Spleen (tissue), 11 donors: ENCODE measurements around the gene PRPF40A. TPM values are rescaled to one million over a fixed set of nuclear protein-coding genes. Genes with fewer than 3 reads are reported as not detected.

Source experiments
- DNase-seq: peaks from one replicate; pipeline ENCODE4 v3.0.0-alpha.2; 2020
- H3K27ac ChIP-seq, 8 donors: fragments of 200-600 bp; sonication (generic) in 7 of 8; 1 replicate in 4 of 8; 2 replicates in 4 of 8; pipeline versions ENCODE4 v1.5.0 to v1.8.0; 2016 to 2021; ENCODE audit warnings: inconsistent platforms in 4 of 8, mild to moderate bottlenecking in 4 of 8, moderate library complexity in 1 of 8
- H3K27me3 ChIP-seq, 7 donors: fragments of 200-600 bp; sonication (generic) in 6 of 7; replicated peaks in 1 of 7; 1 replicate in 4 of 7; 2 replicates in 3 of 7; pipeline versions ENCODE4 v1.5.0 to v1.8.0; 2016 to 2021; ENCODE audit warnings: inconsistent platforms in 3 of 7, mild to moderate bottlenecking in 1 of 7
- H3K36me3 ChIP-seq, 6 donors: fragments of 200-600 bp; sonication (generic) in 5 of 6; 1 replicate in 4 of 6; 2 replicates in 2 of 6; pipeline versions ENCODE4 v1.5.0 to v1.8.0; 2016 to 2021; ENCODE audit warnings: inconsistent platforms in 2 of 6
- H3K4me1 ChIP-seq, 6 donors: fragments of 200-600 bp; sonication (generic) in 5 of 6; 1 replicate in 3 of 6; 2 replicates in 3 of 6; pipeline versions ENCODE4 v1.5.0 to v1.8.0; 2016 to 2021; ENCODE audit warnings: inconsistent platforms in 3 of 6
- H3K4me3 ChIP-seq, 8 donors: fragments of 200-600 bp; sonication (generic) in 7 of 8; 1 replicate in 4 of 8; 2 replicates in 4 of 8; pipeline versions ENCODE4 v1.5.0 to v1.8.0; 2016 to 2021; ENCODE audit warnings: inconsistent platforms in 4 of 8, mild to moderate bottlenecking in 4 of 8, moderate library complexity in 2 of 8
- H3K9me3 ChIP-seq, 8 donors: fragments of 200-600 bp; sonication (generic) in 7 of 8; 1 replicate in 4 of 8; 2 replicates in 4 of 8; pipeline versions ENCODE4 v1.5.0 to v1.8.0; 2016 to 2021; ENCODE audit warnings: inconsistent platforms in 4 of 8
- CTCF ChIP-seq, 11 experiments: fragments of 200-600 bp in 7 of 11; fragments of 450-650 bp in 4 of 11; sonication (generic) in 4 of 11; IDR thresholded peaks in 8 of 11; conservative IDR thresholded peaks in 3 of 11; 1 replicate in 7 of 11; 2 replicates in 4 of 11; pipeline versions ENCODE4 v1.4.0 to v1.8.0; 2016 to 2021; ENCODE audit warnings: antibody characterized with exemption in 11 of 11, inconsistent platforms in 4 of 11, mild to moderate bottlenecking in 1 of 11
- POLR2A ChIP-seq, 3 donors: fragments of 450-650 bp; IDR thresholded peaks; one replicate each; pipeline ENCODE4 v1.5.1; 2017; ENCODE audit warnings: antibody characterized with exemption in 3 of 3, mild to moderate bottlenecking in 1 of 3
- POLR2AphosphoS5 ChIP-seq, 3 donors: sonication (generic); formaldehyde crosslinking; IDR thresholded peaks; one replicate each; pipeline ENCODE4 v1.5.1; 2017; ENCODE audit warnings: antibody characterized with exemption in 3 of 3
- WGBS, 5 donors: extraction: QIAGEN DNeasy Blood & Tissue Kit in 3 of 5; methylation state at CpG; one replicate each; pipeline versions ENCODE4 v1.1.5 to v1.1.7; 2013 to 2018; 5-methylcytosine and 5-hydroxymethylcytosine counted together
- intact Hi-C: fragments of 100-400 bp; cut with DNase I; formaldehyde crosslinking; loops from one replicate; pipeline ENCODE4 v1.15.0; 2023; ENCODE audit warnings: low total_unique reads
- polyA plus RNA-seq, 3 donors: library from polyadenylated mRNA; stranded (reverse); fragments of 200-250 nt; gene quantifications; one replicate each; pipeline ENCODE4 v1.2.1, GENCODE V29; 2013
- total RNA-seq, 7 donors: library from RNA; depleted of rRNA in 3 of 7; stranded (reverse); fragments of >200 nt in 3 of 7; fragmentation: NEBNext Ultra II Directional in 4 of 7; extraction: Animal tissue kit (Norgen Biotek cat#: 25700) in 4 of 7; gene quantifications; one replicate each; pipeline versions ENCODE4 v1.1.0 to v1.2.1, GENCODE V29; 2016 to 2021
- donor health status: healthy with polysubstance abuse.
- donor health status: DM: no; HTN: no; CAD: no; lungs with moderate emphysema.
- donor health status: DM: no; HTN: no; CAD: no.
- donor health status: Bipolar disorder and iron deficiency.
- donor health status: healthy.
- donor health status: DM: no; HTN: no; CAD: no.
- donor health status: DM: yes; HTN: yes; CAD: no.

Gene PRPF40A
- total and polyA plus RNA-seq, 10 donors = 13.5 to 116 (median 86.7) TPM

DNA sequence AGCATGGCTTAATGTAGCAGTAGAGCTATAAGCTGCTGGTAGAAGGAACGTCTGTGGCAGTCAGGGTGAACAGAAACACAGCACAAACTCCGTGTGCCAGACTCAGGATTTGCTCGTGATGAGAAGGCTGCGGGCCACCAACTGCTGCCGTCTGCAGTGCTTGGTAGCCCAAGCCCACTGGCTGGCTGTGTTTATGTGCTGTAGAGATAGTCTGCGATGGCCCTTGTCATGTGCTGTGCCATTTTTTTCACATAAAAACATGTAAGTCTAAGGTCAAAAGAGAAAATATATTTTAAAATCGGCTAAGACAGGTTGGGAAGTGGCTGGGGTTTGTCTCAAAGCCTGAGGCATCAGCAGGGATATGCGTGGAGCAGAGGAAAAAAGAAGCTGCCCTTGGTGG is 78.7 kb downstream of the PRPF40A start:
- Histone ChIP-seq H3K27ac (no peak overlapping the region), H3K9me3 (no peaks in the 10 kb centered on the region), H3K4me1 (peaks cover 3 to 13% (median 9%) of the 10 kb centered on the region in 6 donors), H3K36me3 (peaks cover 0 to 59% (median 4%) of the 10 kb centered on the region in 6 donors), H3K27me3 (no peaks in the 10 kb centered on the region), H3K4me3 (no peak overlapping the region)
- DNase-seq = no peak
- TF ChIP-seq CTCF (IDR thresholded peaks at IDR 0.05 in 8 of 11, conservative IDR thresholded peaks at IDR 0.05 in 3 of 11) (no peak), POLR2A (IDR thresholded peaks at IDR 0.05) (no peak), POLR2AphosphoS5 (IDR thresholded peaks at IDR 0.05) (no peak)
- intact Hi-C loops = loop anchor here (10.0 kb wide), 1 partner anchor 604 kb away; no protein-coding TSS in a partner anchor
- 76 to 80% (median 79%) methylated on average over 8 of the region's 8 CpGs for WGBS, 5 donors

GRCh38 chr2:152638056-152638455 is 79.2 kb downstream of the PRPF40A start:
- Histone ChIP-seq H3K27me3 (no peaks in the 10 kb centered on the region), H3K4me3 (no peak overlapping the region), H3K4me1 (peaks cover 3 to 13% (median 9%) of the 10 kb centered on the region in 6 donors), H3K9me3 (no peaks in the 10 kb centered on the region), H3K27ac (no peak overlapping the region), H3K36me3 (peaks cover 0 to 57% (median 4%) of the 10 kb centered on the region in 6 donors)
- whole genome bisulfite sequencing, 5 donors = 76 to 89% (median 80%) methylated on average over 2 of the region's 2 CpGs
- no peak for DNase-seq
- intact Hi-C loops = loop anchor here (10.0 kb wide), 1 partner anchor 603 kb away; no protein-coding TSS in a partner anchor
- TF ChIP-seq POLR2A (IDR thresholded peaks at IDR 0.05) = no peak
- no peak for TF ChIP-seq POLR2AphosphoS5 (IDR thresholded peaks at IDR 0.05)
- TF ChIP-seq CTCF (IDR thresholded peaks at IDR 0.05 in 8 of 11, conservative IDR thresholded peaks at IDR 0.05 in 3 of 11) = no peak

GRCh38 chr2:152637251-152637650 is 80.0 kb downstream of the PRPF40A start:
- H3K36me3 ChIP-seq = peaks cover 0 to 57% (median 4%) of the 10 kb centered on the region in 6 donors
- WGBS, 5 donors = 65 to 91% (median 86%) methylated on average over 7 of the region's 7 CpGs
- TF ChIP-seq POLR2A (IDR thresholded peaks at IDR 0.05) = no peak
- TF ChIP-seq CTCF (IDR thresholded peaks at IDR 0.05 in 8 of 11, conservative IDR thresholded peaks at IDR 0.05 in 3 of 11) = no peak
- peaks cover 3 to 13% (median 9%) of the 10 kb centered on the region in 6 donors for H3K4me1 ChIP-seq
- H3K9me3 ChIP-seq = no peaks in the 10 kb centered on the region
- no peak overlapping the region for H3K4me3 ChIP-seq
- H3K27me3 ChIP-seq = no peaks in the 10 kb centered on the region
- intact Hi-C loops = loop anchor here (10.0 kb wide), 1 partner anchor 602 kb away; no protein-coding TSS in a partner anchor
- DNase-seq = no peak
- no peak overlapping the region for H3K27ac ChIP-seq

DNA sequence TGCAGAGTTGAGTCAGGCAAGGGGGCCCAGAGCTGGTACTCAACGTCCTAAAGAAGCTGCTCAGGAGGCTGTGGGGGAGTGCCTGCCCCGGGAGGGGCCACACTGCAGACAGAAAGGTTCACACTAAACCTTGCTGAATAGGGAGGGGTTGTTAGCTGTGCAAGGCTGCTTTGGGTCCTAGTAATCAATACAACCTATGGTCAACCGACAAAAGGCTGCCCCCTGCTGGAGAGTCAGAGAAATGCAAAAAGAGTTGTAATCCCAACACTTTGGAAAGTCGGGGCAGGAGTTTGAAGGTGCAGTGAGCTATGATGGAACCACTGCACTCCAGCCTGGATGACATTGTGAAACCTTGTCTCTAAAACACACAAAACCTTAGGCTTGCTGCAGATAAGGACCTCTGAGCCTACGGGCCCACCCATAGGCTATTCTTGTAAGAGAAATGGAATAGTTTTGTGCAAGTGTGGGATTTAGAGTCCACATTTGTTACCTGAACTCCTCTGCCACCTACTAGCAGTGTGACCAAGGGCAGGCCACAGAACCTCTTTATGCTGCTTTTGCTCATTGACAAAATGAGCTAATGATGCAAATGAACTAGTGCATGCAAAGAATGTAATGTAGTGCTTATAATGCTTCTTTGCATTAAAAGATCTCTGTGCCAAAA is 81.5 kb downstream of the PRPF40A start:
- Histone ChIP-seq H3K36me3 (peaks cover 0 to 54% (median 4%) of the 10 kb centered on the region in 6 donors), H3K27ac (no peak overlapping the region), H3K4me3 (no peak overlapping the region), H3K9me3 (no peaks in the 10 kb centered on the region), H3K4me1 (peaks cover 3 to 13% (median 9%) of the 10 kb centered on the region in 6 donors), H3K27me3 (no peaks in the 10 kb centered on the region)
- peak; percentile 75 for DNase-seq
- peak; percentile 65 to 90 (median 81) for TF ChIP-seq CTCF (IDR thresholded peaks at IDR 0.05 in 8 of 11, conservative IDR thresholded peaks at IDR 0.05 in 3 of 11)
- no peak for TF ChIP-seq POLR2AphosphoS5 (IDR thresholded peaks at IDR 0.05)
- intact Hi-C loops = loop anchor here (10.0 kb wide), 1 partner anchor 601 kb away; no protein-coding TSS in a partner anchor
- 30 to 38% (median 34%) methylated on average over 5 of the region's 5 CpGs for WGBS, 5 donors
